HG02623 (cell line): Measurements from ENCODE around the gene ZAP70.

ENCODE experiments used
- ATAC-seq: cut with Tn5 transposase; IDR thresholded peaks from one replicate; pipeline ENCODE4 v1.9.1; 2021; ENCODE audit warnings: moderate library complexity; ENCODE audit not compliant: unreplicated experiment

The ZAP70 gene

GRCh38 chr2:97747716-97748115 is 34.3 kb downstream of the ZAP70 start:
- ATAC-seq = no peak

GRCh38 chr2:97749581-97749980 is 36.2 kb downstream of the ZAP70 start:
- ATAC-seq = no peak

GRCh38 chr2:97750017-97750416 is 36.6 kb downstream of the ZAP70 start:
- ATAC-seq = no peak

GRCh38 chr2:97751752-97752151 is 38.4 kb downstream of the ZAP70 start:
- no peak for ATAC-seq

- ATAC-seq = no peak
These were observed 39.3 kb downstream of the ZAP70 start for GRCh38 chr2:97752342-97753334.

GRCh38 chr2:97754690-97755346 is 41.4 kb downstream of the ZAP70 start:
- no peak for ATAC-seq

GRCh38 chr2:97755491-97755890 is 42.1 kb downstream of the ZAP70 start:
- ATAC-seq = no peak

- no peak for ATAC-seq
These were observed 43.7 kb downstream of the ZAP70 start for GRCh38 chr2:97757062-97757461.

GRCh38 chr2:97758131-97758705 is 44.8 kb downstream of the ZAP70 start:
- ATAC-seq = no peak

- no peak for ATAC-seq
These were observed 46.5 kb downstream of the ZAP70 start for GRCh38 chr2:97759727-97760407.

- ATAC-seq = no peak
These were observed 47.2 kb downstream of the ZAP70 start for GRCh38 chr2:97760480-97761049.

- ATAC-seq = no peak
These were observed 47.8 kb downstream of the ZAP70 start for GRCh38 chr2:97761192-97761591.

- ATAC-seq = no peak
These were observed 49.9 kb downstream of the ZAP70 start for GRCh38 chr2:97763176-97763845.

- ATAC-seq = no peak
These were observed 51.3 kb downstream of the ZAP70 start for GRCh38 chr2:97764559-97765263.

- ATAC-seq = no peak
These were observed 52.6 kb downstream of the ZAP70 start for GRCh38 chr2:97765933-97766332.

GRCh38 chr2:97766567-97766966 is 53.2 kb downstream of the ZAP70 start:
- no peak for ATAC-seq

GRCh38 chr2:97769308-97769707 is 55.9 kb downstream of the ZAP70 start:
- no peak for ATAC-seq

GRCh38 chr2:97769711-97770110 is 56.3 kb downstream of the ZAP70 start:
- no peak for ATAC-seq

- no peak for ATAC-seq
These were observed 57.1 kb downstream of the ZAP70 start for GRCh38 chr2:97770445-97770844.

- no peak for ATAC-seq
These were observed 61.0 kb downstream of the ZAP70 start for GRCh38 chr2:97774425-97774824.
